ENCODE data around the gene BCKDK.
"Not testable (repeated sequence)": the region's sequence is repeated elsewhere in the genome, so short reads cannot be mapped to it uniquely, and the experiment has no call there.

BCKDK gene

GRCh38 chr16:31100876-31101641, 7.1 kb upstream of the BCKDK start:
- DNase-seq = not testable (repeated sequence)

- DNase-seq = peak; percentile 59
Measured at GRCh38 chr16:31105677-31106213, 2.4 kb upstream of the BCKDK start.

DNA sequence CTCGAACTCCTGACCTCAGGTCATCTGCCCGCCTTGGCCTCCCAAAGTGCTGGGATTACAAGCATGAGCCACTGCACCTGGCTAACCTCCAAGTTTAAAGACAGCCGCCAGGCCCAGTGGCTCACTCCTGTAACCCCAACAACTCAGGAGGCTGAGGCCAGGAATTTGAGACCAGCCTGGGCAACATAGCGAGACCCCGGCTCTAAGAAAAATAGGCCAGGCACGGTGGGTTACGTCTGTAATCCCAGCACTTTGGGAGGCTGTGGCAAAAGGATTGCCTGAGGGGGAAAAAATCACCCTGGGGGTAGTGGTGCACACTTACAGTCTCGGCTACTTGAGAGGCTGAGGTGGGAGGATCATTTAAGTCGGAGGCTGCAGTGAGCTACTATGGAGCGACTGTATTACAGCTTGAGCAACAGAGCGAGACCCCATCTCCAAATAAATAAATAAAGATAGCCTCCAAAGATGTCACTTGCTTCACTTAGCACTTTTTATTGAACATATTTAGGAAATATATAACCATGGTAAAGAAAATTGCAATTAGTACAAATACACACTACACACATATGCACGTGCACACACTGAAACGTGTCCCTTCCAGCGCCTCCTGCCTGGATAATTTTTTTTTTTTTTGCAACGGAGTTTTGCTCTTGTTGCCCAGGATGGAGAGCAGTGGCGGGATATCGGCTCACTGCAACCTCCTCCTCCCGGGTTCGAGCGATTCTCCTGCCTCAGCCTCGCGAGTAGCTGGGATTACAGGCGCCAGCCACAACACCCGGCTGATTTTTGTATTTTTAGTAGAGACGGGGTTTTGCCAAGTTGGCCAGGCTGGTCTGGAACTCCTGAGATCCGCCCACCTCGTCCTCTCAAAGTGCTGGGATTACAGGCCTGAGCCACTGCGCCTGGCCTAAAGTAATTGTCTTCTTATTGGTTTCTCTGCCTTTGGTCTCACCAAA, 1.4 kb upstream of the BCKDK start:
- no peak for DNase-seq

DNA sequence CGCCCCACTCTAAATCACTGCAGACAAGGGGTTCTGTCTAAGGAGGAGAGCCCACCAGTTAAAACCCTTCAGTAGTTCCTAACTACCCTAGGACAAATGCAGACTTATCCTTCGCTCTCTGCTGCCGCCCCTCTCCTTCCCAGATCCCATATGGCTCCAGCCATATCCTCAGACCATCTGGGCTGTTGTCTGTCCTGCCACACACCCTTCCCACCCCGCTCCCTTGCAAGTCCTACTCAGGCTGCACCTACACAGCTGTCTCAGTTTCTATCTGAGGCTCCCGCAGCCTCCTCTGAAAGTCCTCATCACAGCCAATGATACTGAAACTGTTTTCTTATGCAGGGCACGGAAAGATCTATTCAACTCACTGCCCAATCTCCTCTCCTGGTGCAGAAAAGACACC, 720 bp upstream of the BCKDK start:
- DNase-seq = no peak

DNA sequence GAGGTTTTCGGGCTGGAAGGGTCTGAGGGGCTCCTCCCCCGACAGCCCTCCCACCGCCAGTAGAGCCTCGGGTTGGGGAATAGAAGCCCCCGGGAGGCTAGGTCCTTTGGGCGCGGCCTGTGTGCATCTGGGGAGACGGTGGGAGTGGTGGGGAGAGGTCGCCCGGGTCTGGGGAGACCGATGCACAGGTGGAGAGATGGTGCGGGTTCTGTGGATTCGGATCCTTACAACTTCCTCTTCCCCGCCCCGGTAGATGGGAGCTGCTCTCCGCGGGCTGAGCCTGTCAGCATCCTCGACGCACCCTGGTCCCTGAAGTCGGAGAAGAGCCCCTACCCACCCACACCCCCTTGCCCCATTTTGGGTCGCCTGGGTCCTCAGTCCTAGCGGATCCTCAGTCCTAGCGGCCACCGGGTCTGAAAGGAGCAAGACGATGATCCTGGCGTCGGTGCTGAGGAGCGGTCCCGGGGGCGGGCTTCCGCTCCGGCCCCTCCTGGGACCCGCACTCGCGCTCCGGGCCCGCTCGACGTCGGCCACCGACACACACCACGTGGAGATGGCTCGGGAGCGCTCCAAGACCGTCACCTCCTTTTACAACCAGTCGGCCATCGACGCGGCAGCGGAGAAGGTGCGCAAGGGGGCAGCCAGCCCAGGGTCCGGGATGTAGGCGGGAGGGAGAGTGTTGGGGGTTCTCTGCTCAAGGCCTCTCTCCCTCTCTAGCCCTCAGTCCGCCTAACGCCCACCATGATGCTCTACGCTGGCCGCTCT, 790 bp downstream of the BCKDK start:
- DNase-seq = no peak

- no peak for DNase-seq
Measured at GRCh38 chr16:31109622-31110021, 1.4 kb downstream of the BCKDK start.

- no peak for DNase-seq
Measured at GRCh38 chr16:31110106-31111034, 2.2 kb downstream of the BCKDK start.

DNA sequence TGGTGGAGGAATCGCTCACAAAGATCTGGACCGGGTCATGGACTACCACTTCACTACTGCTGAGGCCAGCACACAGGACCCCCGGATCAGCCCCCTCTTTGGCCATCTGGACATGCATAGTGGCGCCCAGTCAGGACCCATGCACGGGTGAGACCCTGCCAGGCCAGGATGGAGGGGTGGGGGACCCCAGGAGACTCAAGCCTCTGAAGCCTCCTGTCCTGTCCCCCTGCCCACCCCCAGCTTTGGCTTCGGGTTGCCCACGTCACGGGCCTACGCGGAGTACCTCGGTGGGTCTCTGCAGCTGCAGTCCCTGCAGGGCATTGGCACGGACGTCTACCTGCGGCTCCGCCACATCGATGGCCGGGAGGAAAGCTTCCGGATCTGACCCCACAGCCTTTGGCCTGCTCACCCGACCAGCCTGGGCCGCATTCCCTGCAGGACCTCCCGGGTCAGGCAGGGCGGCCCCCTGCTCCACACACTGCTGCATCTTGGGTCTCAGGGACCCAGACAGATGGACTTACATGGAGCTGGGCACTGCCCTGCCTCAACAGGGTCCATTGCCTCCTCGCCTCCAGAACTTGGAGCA, 3.8 kb downstream of the BCKDK start:
- no peak for DNase-seq

DNA sequence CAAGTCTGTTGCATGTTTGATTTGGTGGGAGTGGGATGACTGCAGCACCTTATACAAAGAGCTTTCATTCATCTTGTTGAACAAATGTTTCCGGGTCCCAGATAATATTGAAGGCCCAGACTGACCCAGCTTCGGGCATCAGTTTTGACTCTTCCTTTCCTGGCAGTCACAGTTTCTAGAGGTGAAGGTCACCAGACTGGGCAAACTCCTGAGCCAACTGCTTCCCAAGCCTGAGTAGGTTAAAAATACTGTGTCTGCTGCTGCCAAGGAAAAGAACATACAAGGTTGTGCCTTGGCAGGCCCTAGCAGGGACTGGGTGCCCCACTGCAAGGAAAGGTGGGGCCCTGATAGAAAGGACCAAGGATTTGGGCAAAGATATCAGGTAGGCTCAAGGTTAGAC, 4.5 kb downstream of the BCKDK start:
- DNase-seq = no peak

GRCh38 chr16:31113121-31114120, 5.2 kb downstream of the BCKDK start:
- no peak for DNase-seq

GRCh38 chr16:31114468-31114867, 6.3 kb downstream of the BCKDK start:
- DNase-seq = no peak

GRCh38 chr16:31117384-31118222, 9.4 kb downstream of the BCKDK start, which contains the start of gene KAT8:
Gene KAT8 (plus strand): TSS chr16:31117664. CDS start chr16:31117682, 18 bp downstream.
- DNase-seq = peak; percentile 98

DNA sequence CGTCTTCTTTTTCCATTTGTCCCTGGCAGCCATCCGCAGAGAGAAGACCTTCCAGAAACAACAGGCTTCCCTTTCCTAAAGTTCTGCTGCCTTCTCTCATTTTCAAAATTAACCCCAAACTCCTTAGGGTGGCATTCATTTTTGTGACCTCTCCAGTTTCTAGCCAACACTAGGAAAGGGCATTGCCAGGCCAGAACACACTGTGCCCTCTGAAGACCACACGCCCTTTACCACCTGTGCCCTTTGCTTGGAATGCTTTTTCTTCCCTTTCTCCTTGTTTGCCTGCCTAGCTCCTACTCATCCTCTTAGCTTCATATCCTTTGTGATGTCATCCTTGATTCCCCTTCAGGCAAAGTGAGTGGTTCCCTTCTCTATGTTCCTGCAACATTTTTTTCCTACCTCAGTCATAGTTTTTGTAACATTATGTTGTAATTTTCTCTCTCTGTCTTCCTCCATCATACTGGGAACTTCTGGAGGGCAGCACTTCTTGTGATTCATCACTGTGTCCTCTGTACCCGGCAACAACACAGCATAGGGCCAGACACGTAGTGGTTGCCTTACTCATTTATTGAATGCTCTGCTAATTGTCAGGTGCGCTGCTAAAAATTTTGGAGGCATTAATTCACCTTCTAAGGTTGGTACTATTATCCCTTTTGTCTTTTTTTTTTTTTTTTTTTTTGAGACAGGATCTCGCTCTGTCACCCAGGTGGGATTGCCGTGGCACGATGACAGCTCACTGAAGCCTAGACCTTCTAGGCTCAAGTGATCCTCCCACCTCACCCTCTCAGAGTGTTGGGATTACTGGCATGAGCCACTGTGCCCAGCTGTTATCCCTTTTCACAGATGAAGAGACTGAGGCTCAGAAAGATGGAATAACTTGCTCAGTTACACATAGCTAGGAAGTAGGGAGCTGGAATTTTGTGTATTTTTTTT, 10.3 kb downstream of the BCKDK start:
- DNase-seq = peak; percentile 82

- no peak for DNase-seq
Measured at GRCh38 chr16:31120129-31120528, 11.9 kb downstream of the BCKDK start.

GRCh38 chr16:31125844-31126243, 17.7 kb downstream of the BCKDK start:
- no peak for DNase-seq

- no peak for DNase-seq
Measured at GRCh38 chr16:31127182-31127581, 19.0 kb downstream of the BCKDK start.

GRCh38 chr16:31128711-31129567, 20.8 kb downstream of the BCKDK start:
- DNase-seq = no peak

All from HCEC 1CT (cell line).